ENCODE results near the gene VASN. TPM values are rescaled to one million over a fixed set of nuclear protein-coding genes. Genes with fewer than 3 reads are reported as not detected.

Gene VASN
- total RNA-seq, 1 donor from 2014 or later: 13.0 TPM

- Histone ChIP-seq H3K27me3 (ENCODE audit: control insufficient read depth in 3 of 3, insufficient read depth in 3 of 3, low read length in 3 of 3) (no peaks in the 10 kb centered on the region), H3K9ac (ENCODE audit: low read depth in 1 of 3, low read length in 3 of 3) (no peak overlapping the region), H3K4me1 (ENCODE audit: control insufficient read depth in 3 of 3, insufficient read depth in 3 of 3, low read length in 3 of 3) (peaks cover 0 to 4% (median 4%) of the 10 kb centered on the region in 3 donors), H3K4me3 (ENCODE audit: low read length in 3 of 3) (no peak overlapping the region), H3K27ac (ENCODE audit: low read depth, low read length) (no peak overlapping the region), H3K36me3 (ENCODE audit: control insufficient read depth in 3 of 3, insufficient read depth in 3 of 3, low read length in 3 of 3) (peaks cover 11 to 29% (median 24%) of the 10 kb centered on the region in 3 donors), H3K9me3 (ENCODE audit: control insufficient read depth in 3 of 3, low read length in 3 of 3) (no peaks in the 10 kb centered on the region)
Observed at GRCh38 chr16:4361944-4362311, 9.7 kb upstream of the VASN start.

GRCh38 chr16:4362476-4363135, 9.0 kb upstream of the VASN start:
- Histone ChIP-seq H3K27me3 (ENCODE audit: control insufficient read depth in 3 of 3, insufficient read depth in 3 of 3, low read length in 3 of 3) (no peaks in the 10 kb centered on the region), H3K27ac (ENCODE audit: low read depth, low read length) (no peak overlapping the region), H3K4me3 (ENCODE audit: low read length in 3 of 3) (no peak overlapping the region), H3K4me1 (ENCODE audit: control insufficient read depth in 3 of 3, insufficient read depth in 3 of 3, low read length in 3 of 3) (peaks cover 0 to 4% (median 4%) of the 10 kb centered on the region in 3 donors), H3K9ac (ENCODE audit: low read depth in 1 of 3, low read length in 3 of 3) (no peak overlapping the region), H3K9me3 (ENCODE audit: control insufficient read depth in 3 of 3, low read length in 3 of 3) (no peaks in the 10 kb centered on the region), H3K36me3 (ENCODE audit: control insufficient read depth in 3 of 3, insufficient read depth in 3 of 3, low read length in 3 of 3) (peaks cover 11 to 27% (median 24%) of the 10 kb centered on the region in 3 donors)

- no peak overlapping the region for H3K27ac ChIP-seq (ENCODE audit: low read depth, low read length)
- no peak overlapping the region for H3K4me3 ChIP-seq (ENCODE audit: low read length in 3 of 3)
- no peak overlapping the region for H3K9ac ChIP-seq (ENCODE audit: low read depth in 1 of 3, low read length in 3 of 3)
- no peaks in the 10 kb centered on the region for H3K27me3 ChIP-seq (ENCODE audit: control insufficient read depth in 3 of 3, insufficient read depth in 3 of 3, low read length in 3 of 3)
- H3K36me3 ChIP-seq (ENCODE audit: control insufficient read depth in 3 of 3, insufficient read depth in 3 of 3, low read length in 3 of 3): peaks cover 5 to 20% (median 18%) of the 10 kb centered on the region in 3 donors
- H3K9me3 ChIP-seq (ENCODE audit: control insufficient read depth in 3 of 3, low read length in 3 of 3): no peaks in the 10 kb centered on the region
- peaks cover 0 to 10% (median 4%) of the 10 kb centered on the region in 3 donors for H3K4me1 ChIP-seq (ENCODE audit: control insufficient read depth in 3 of 3, insufficient read depth in 3 of 3, low read length in 3 of 3)
Observed at GRCh38 chr16:4364196-4365013, 7.2 kb upstream of the VASN start.

GRCh38 chr16:4365014-4365406, 6.6 kb upstream of the VASN start:
- Histone ChIP-seq H3K4me1 (ENCODE audit: control insufficient read depth in 3 of 3, insufficient read depth in 3 of 3, low read length in 3 of 3) (peaks cover 2 to 11% (median 4%) of the 10 kb centered on the region in 3 donors), H3K4me3 (ENCODE audit: low read length in 3 of 3) (no peak overlapping the region), H3K9me3 (ENCODE audit: control insufficient read depth in 3 of 3, low read length in 3 of 3) (no peaks in the 10 kb centered on the region), H3K9ac (ENCODE audit: low read depth in 1 of 3, low read length in 3 of 3) (no peak overlapping the region), H3K27ac (ENCODE audit: low read depth, low read length) (no peak overlapping the region), H3K27me3 (ENCODE audit: control insufficient read depth in 3 of 3, insufficient read depth in 3 of 3, low read length in 3 of 3) (no peaks in the 10 kb centered on the region), H3K36me3 (ENCODE audit: control insufficient read depth in 3 of 3, insufficient read depth in 3 of 3, low read length in 3 of 3) (peaks cover 5 to 20% (median 18%) of the 10 kb centered on the region in 3 donors)

- Histone ChIP-seq H3K9me3 (ENCODE audit: control insufficient read depth in 3 of 3, low read length in 3 of 3) (no peaks in the 10 kb centered on the region), H3K4me1 (ENCODE audit: control insufficient read depth in 3 of 3, insufficient read depth in 3 of 3, low read length in 3 of 3) (peaks cover 7 to 14% (median 10%) of the 10 kb centered on the region in 3 donors), H3K36me3 (ENCODE audit: control insufficient read depth in 3 of 3, insufficient read depth in 3 of 3, low read length in 3 of 3) (peaks cover 5 to 20% (median 14%) of the 10 kb centered on the region in 3 donors), H3K27me3 (ENCODE audit: control insufficient read depth in 3 of 3, insufficient read depth in 3 of 3, low read length in 3 of 3) (no peaks in the 10 kb centered on the region), H3K4me3 (ENCODE audit: low read length in 3 of 3) (no peak overlapping the region), H3K27ac (ENCODE audit: low read depth, low read length) (no peak overlapping the region), H3K9ac (ENCODE audit: low read depth in 1 of 3, low read length in 3 of 3) (no peak overlapping the region)
Observed at GRCh38 chr16:4365615-4366014, 6.0 kb upstream of the VASN start.

- H3K4me3 ChIP-seq (ENCODE audit: low read length in 3 of 3): no peak overlapping the region
- H3K9ac ChIP-seq (ENCODE audit: low read depth in 1 of 3, low read length in 3 of 3): no peak overlapping the region
- peaks cover 5 to 17% (median 12%) of the 10 kb centered on the region in 3 donors for H3K36me3 ChIP-seq (ENCODE audit: control insufficient read depth in 3 of 3, insufficient read depth in 3 of 3, low read length in 3 of 3)
- H3K27me3 ChIP-seq (ENCODE audit: control insufficient read depth in 3 of 3, insufficient read depth in 3 of 3, low read length in 3 of 3): no peaks in the 10 kb centered on the region
- no peaks in the 10 kb centered on the region for H3K9me3 ChIP-seq (ENCODE audit: control insufficient read depth in 3 of 3, low read length in 3 of 3)
- no peak overlapping the region for H3K27ac ChIP-seq (ENCODE audit: low read depth, low read length)
- peaks cover 7 to 16% (median 12%) of the 10 kb centered on the region in 3 donors for H3K4me1 ChIP-seq (ENCODE audit: control insufficient read depth in 3 of 3, insufficient read depth in 3 of 3, low read length in 3 of 3)
Observed at GRCh38 chr16:4366016-4366415, 5.6 kb upstream of the VASN start.

- H3K27me3 ChIP-seq (ENCODE audit: control insufficient read depth in 3 of 3, insufficient read depth in 3 of 3, low read length in 3 of 3): no peaks in the 10 kb centered on the region
- no peak overlapping the region for H3K9ac ChIP-seq (ENCODE audit: low read depth in 1 of 3, low read length in 3 of 3)
- peaks cover 5 to 8% (median 7%) of the 10 kb centered on the region in 3 donors for H3K36me3 ChIP-seq (ENCODE audit: control insufficient read depth in 3 of 3, insufficient read depth in 3 of 3, low read length in 3 of 3)
- peaks cover 10 to 24% (median 20%) of the 10 kb centered on the region in 3 donors for H3K4me1 ChIP-seq (ENCODE audit: control insufficient read depth in 3 of 3, insufficient read depth in 3 of 3, low read length in 3 of 3)
- H3K27ac ChIP-seq (ENCODE audit: low read depth, low read length): no peak overlapping the region
- no peak overlapping the region for H3K4me3 ChIP-seq (ENCODE audit: low read length in 3 of 3)
- no peaks in the 10 kb centered on the region for H3K9me3 ChIP-seq (ENCODE audit: control insufficient read depth in 3 of 3, low read length in 3 of 3)
Observed at GRCh38 chr16:4367393-4367856, 4.2 kb upstream of the VASN start.

- Histone ChIP-seq H3K4me3 (ENCODE audit: low read length in 3 of 3) (no peak overlapping the region), H3K4me1 (ENCODE audit: control insufficient read depth in 3 of 3, insufficient read depth in 3 of 3, low read length in 3 of 3) (peaks cover 11 to 31% (median 25%) of the 10 kb centered on the region in 3 donors), H3K27ac (ENCODE audit: low read depth, low read length) (no peak overlapping the region), H3K27me3 (ENCODE audit: control insufficient read depth in 3 of 3, insufficient read depth in 3 of 3, low read length in 3 of 3) (no peaks in the 10 kb centered on the region), H3K9ac (ENCODE audit: low read depth in 1 of 3, low read length in 3 of 3) (no peak overlapping the region), H3K36me3 (ENCODE audit: control insufficient read depth in 3 of 3, insufficient read depth in 3 of 3, low read length in 3 of 3) (peaks cover 3 to 8% (median 5%) of the 10 kb centered on the region in 3 donors), H3K9me3 (ENCODE audit: control insufficient read depth in 3 of 3, low read length in 3 of 3) (no peaks in the 10 kb centered on the region)
Observed at GRCh38 chr16:4369007-4369733, 2.5 kb upstream of the VASN start.

GRCh38 chr16:4370151-4370550, 1.5 kb upstream of the VASN start:
- Histone ChIP-seq H3K4me1 (ENCODE audit: control insufficient read depth in 3 of 3, insufficient read depth in 3 of 3, low read length in 3 of 3) (peaks cover 19 to 37% (median 30%) of the 10 kb centered on the region in 3 donors), H3K9me3 (ENCODE audit: control insufficient read depth in 3 of 3, low read length in 3 of 3) (no peaks in the 10 kb centered on the region), H3K36me3 (ENCODE audit: control insufficient read depth in 3 of 3, insufficient read depth in 3 of 3, low read length in 3 of 3) (peaks cover 0 to 3% (median 2%) of the 10 kb centered on the region in 3 donors), H3K9ac (ENCODE audit: low read depth in 1 of 3, low read length in 3 of 3) (peak overlapping the region in 1 of 3 donors; percentile 51), H3K4me3 (ENCODE audit: low read length in 3 of 3) (no peak overlapping the region), H3K27ac (ENCODE audit: low read depth, low read length) (peak overlapping the region; percentile 81), H3K27me3 (ENCODE audit: control insufficient read depth in 3 of 3, insufficient read depth in 3 of 3, low read length in 3 of 3) (no peaks in the 10 kb centered on the region)

All from skeletal muscle tissue (tissue), 4 donors.